ENCODE data around the gene C16orf87.
"Not testable (repeated sequence)": the region's sequence is repeated elsewhere in the genome, so short reads cannot be mapped to it uniquely, and the experiment has no call there.

The C16orf87 gene

DNA sequence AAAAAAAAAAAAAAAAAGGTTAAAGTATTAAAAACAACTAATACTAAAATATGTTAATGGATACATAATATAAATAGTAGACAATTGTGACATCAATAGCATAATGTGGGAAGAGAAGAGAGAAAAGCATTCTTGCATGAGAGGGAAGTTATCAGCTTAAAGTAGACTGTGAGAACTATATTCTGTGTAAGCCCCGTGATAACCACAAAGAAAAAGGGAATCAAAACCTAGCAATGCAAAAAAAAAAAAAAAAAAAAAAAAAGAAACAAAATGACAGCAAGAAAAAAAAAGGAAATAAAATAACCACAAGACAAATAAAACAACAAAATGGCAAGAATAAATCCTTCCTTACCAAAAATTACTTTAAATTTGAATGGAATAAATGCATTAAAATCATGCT lies 43.1 kb downstream of the C16orf87 start:
- DNase-seq (ENCODE audit: low spot score in 2 of 2) (no peak), ATAC-seq (replicated peaks; ENCODE audit: extremely low read depth, poor library complexity, severe bottlenecking) (no peak)
- Mint-ChIP-seq H3K9me3 (peaks cover 9% of the 10 kb centered on the region), H3K4me3 (no peak overlapping the region), H3K4me1 (peaks cover 13% of the 10 kb centered on the region), H3K36me3 (ENCODE audit: insufficient read depth) (no peaks in the 10 kb centered on the region), H3K27me3 (no peaks in the 10 kb centered on the region), H3K27ac (ENCODE audit: low read depth) (no peak overlapping the region)

DNA sequence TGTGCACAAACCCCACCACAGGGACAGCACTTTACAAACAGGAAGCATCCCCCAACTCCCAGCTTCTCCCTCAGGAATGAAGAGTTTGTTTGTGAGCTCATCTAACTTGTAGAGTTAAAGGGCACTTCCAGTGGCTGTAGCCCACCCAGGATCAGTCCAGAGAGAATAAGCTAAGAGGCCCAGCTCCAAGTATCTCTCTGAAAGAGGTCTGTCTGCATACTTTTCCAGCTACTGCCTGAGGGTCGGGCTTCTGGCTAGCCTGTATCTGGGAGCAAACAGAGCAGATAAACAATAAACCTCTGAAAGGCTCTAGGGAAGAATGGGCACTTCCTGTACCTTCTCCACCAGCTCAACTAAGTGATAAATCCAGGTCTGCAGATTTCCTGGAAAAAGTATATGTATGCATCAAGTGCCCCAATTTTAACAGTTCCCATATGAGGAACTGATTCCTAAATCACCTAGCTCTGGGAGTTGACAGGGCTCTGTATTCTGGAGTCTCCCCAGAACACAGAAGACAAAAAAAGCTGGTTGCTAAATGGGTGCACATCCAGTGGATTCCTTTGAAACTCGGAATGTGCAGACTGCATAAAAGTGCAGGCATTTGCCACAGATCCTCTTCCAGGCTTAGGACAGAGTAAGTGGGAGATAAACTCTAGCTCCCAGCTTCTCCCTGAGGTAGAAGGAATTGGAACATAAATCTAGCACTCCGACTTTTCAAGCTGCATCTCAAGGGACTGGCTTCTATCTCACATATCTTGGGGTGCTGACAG lies 45.7 kb downstream of the C16orf87 start:
- peaks cover 8% of the 10 kb centered on the region for H3K4me1 Mint-ChIP-seq
- DNase-seq (ENCODE audit: low spot score in 2 of 2) (no peak), ATAC-seq (replicated peaks; ENCODE audit: extremely low read depth, poor library complexity, severe bottlenecking) (no peak)
- H3K9me3 Mint-ChIP-seq: peaks cover 9% of the 10 kb centered on the region
- no peaks in the 10 kb centered on the region for H3K36me3 Mint-ChIP-seq (ENCODE audit: insufficient read depth)
- H3K27me3 Mint-ChIP-seq: peaks cover under 1% of the 10 kb centered on the region
- no peak overlapping the region for H3K27ac Mint-ChIP-seq (ENCODE audit: low read depth)
- no peak overlapping the region for H3K4me3 Mint-ChIP-seq

DNA sequence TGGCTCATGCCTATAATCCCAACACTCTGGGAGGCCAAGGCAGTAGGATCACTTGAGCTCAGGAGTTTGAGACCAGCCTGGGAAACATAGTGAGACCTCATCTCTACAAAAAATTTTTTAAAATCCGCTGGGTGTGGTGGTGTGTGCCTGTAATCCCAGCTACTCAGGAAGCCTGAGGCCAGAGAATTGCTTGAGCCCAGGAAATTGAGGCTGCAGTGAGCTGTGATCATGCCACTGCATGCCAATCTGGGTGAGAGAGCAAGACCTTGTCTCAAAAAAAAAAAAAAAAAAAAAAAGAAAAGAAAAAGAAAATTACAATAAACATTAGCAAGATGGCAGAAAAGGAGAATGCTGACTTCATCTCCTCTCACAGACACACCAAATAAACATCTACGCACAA lies 46.4 kb downstream of the C16orf87 start:
- not testable (repeated sequence) for H3K4me1 Mint-ChIP-seq; ATAC-seq (replicated peaks; ENCODE audit: extremely low read depth, poor library complexity, severe bottlenecking)

GRCh38 chr16:46783800-46784199 lies 47.2 kb downstream of the C16orf87 start:
- ATAC-seq (replicated peaks; ENCODE audit: extremely low read depth, poor library complexity, severe bottlenecking) (no peak), DNase-seq (ENCODE audit: low spot score in 2 of 2) (no peak)
- Mint-ChIP-seq H3K36me3 (ENCODE audit: insufficient read depth) (no peaks in the 10 kb centered on the region), H3K27ac (ENCODE audit: low read depth) (no peak overlapping the region), H3K4me1 (no peaks in the 10 kb centered on the region), H3K9me3 (peaks cover 9% of the 10 kb centered on the region), H3K27me3 (peaks cover 15% of the 10 kb centered on the region), H3K4me3 (no peak overlapping the region)

More for the DNA sequence above, 46.4 kb downstream of the C16orf87 start:
- not testable (repeated sequence) for H3K27ac Mint-ChIP-seq (ENCODE audit: low read depth); H3K4me3 Mint-ChIP-seq; H3K9me3 Mint-ChIP-seq; DNase-seq (ENCODE audit: low spot score in 2 of 2); H3K27me3 Mint-ChIP-seq; H3K36me3 Mint-ChIP-seq (ENCODE audit: insufficient read depth)

GRCh38 chr16:46782320-46782719 lies 48.7 kb downstream of the C16orf87 start:
- peaks cover 9% of the 10 kb centered on the region for H3K9me3 Mint-ChIP-seq
- no peak overlapping the region for H3K27ac Mint-ChIP-seq (ENCODE audit: low read depth)
- no peaks in the 10 kb centered on the region for H3K36me3 Mint-ChIP-seq (ENCODE audit: insufficient read depth)
- no peak overlapping the region for H3K4me3 Mint-ChIP-seq
- ATAC-seq (replicated peaks; ENCODE audit: extremely low read depth, poor library complexity, severe bottlenecking): no peak
- H3K4me1 Mint-ChIP-seq: no peaks in the 10 kb centered on the region
- no peak for DNase-seq (ENCODE audit: low spot score in 2 of 2)
- peaks cover 16% of the 10 kb centered on the region for H3K27me3 Mint-ChIP-seq

DNA sequence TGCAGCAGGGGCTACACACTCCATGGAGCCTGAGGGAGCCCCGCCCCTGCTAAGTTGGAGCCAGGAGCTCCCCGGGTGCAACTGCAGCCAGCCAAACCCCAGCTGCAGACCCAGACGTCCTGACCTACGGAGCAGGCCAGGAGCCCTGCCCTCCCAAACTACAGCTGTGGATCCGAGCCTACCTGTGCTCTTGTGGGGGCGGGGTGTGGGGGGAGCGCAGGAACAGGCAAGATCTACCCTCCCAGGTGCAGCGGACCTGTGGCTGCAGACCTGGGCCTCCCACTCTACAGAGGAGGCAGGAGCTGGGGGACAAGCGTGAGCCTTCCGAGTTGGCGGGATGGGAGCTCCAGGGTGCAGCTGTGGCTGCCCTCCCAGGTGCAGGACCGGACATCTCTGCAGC lies 53.2 kb downstream of the C16orf87 start:
- Mint-ChIP-seq H3K27me3 (peaks cover 16% of the 10 kb centered on the region), H3K36me3 (ENCODE audit: insufficient read depth) (no peaks in the 10 kb centered on the region), H3K9me3 (no peaks in the 10 kb centered on the region), H3K4me1 (no peaks in the 10 kb centered on the region), H3K4me3 (no peak overlapping the region), H3K27ac (ENCODE audit: low read depth) (no peak overlapping the region)
- ATAC-seq (replicated peaks; ENCODE audit: extremely low read depth, poor library complexity, severe bottlenecking) (no peak), DNase-seq (ENCODE audit: low spot score in 2 of 2) (no peak)

DNA sequence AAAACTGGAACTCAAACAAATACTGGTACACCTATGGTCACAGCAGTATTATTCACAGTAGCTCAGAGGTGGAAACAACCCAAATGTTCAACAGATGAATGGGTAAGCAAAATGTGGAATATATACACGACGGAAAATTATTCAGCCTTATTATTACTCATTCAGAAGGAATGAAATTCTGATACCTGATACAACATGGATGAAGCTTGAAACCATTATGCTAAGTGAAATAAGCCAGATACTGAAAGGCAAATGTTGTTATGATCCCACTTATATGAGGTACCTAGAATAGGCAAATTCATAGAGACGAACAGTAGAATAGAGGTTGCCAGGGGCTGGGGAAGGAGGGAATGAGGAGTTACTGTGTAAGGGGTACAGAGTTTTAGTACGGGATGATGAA lies 55.8 kb downstream of the C16orf87 start:
- ATAC-seq (replicated peaks; ENCODE audit: extremely low read depth, poor library complexity, severe bottlenecking): no peak
- DNase-seq (ENCODE audit: low spot score in 2 of 2): no peak
- Mint-ChIP-seq H3K9me3 (no peaks in the 10 kb centered on the region), H3K4me1 (no peaks in the 10 kb centered on the region), H3K36me3 (ENCODE audit: insufficient read depth) (no peaks in the 10 kb centered on the region), H3K27ac (ENCODE audit: low read depth) (no peak overlapping the region), H3K27me3 (peaks cover 15% of the 10 kb centered on the region), H3K4me3 (no peak overlapping the region)

DNA sequence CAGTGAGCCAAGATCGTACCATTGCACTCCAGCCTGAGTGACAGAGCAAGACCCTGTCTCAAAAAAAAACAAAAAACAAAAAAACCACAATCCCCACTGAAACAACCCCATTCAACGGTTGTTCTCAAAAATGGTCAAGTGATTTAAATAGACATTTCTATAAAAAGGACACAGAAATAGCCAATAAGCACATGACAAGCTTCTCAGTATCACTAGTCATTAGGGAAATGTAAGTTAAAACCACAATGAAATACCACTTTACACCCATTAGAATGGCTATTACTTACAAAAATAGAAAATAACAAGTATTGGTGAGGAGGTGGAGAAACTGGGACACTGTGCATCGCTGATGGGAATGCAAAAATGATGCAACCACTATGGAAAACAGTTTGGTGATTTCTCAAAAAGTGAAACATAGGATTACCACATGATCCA lies 56.2 kb downstream of the C16orf87 start:
- no peak for ATAC-seq (replicated peaks; ENCODE audit: extremely low read depth, poor library complexity, severe bottlenecking)

DNA sequence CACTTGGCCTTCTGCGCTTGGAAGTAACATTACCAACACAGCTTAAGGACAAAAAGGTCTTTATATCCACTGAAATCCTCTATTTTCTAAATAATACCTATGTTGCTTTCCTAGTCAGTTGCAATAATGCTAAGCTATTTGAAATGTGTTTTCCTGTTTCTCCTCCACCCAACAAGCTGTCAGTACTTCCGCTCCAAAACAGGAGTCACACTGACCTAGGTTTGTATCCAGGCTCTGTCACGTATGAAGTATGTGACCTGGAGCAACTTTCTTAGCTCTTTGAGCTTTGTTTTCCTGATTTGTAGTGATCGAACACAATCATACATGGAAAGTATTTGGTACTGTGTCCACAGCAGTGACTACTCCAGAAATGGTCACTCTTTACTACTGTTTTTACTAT lies 58.5 kb downstream of the C16orf87 start:
- Mint-ChIP-seq H3K27me3 (no peaks in the 10 kb centered on the region), H3K9me3 (no peaks in the 10 kb centered on the region), H3K4me1 (no peaks in the 10 kb centered on the region), H3K36me3 (ENCODE audit: insufficient read depth) (no peaks in the 10 kb centered on the region), H3K27ac (ENCODE audit: low read depth) (no peak overlapping the region), H3K4me3 (no peak overlapping the region)
- DNase-seq (ENCODE audit: low spot score in 2 of 2) (no peak), ATAC-seq (replicated peaks; ENCODE audit: extremely low read depth, poor library complexity, severe bottlenecking) (no peak)

More for the DNA sequence above, 56.2 kb downstream of the C16orf87 start:
- Mint-ChIP-seq H3K36me3 (ENCODE audit: insufficient read depth) (no peaks in the 10 kb centered on the region), H3K27me3 (peaks cover 11% of the 10 kb centered on the region), H3K27ac (ENCODE audit: low read depth) (no peak overlapping the region), H3K4me3 (no peak overlapping the region), H3K9me3 (no peaks in the 10 kb centered on the region), H3K4me1 (no peaks in the 10 kb centered on the region)
- no peak for DNase-seq (ENCODE audit: low spot score in 2 of 2)

- H3K4me1 Mint-ChIP-seq: peaks cover 5% of the 10 kb centered on the region
- peaks cover 6% of the 10 kb centered on the region for H3K27me3 Mint-ChIP-seq
- H3K4me3 Mint-ChIP-seq: no peak overlapping the region
- no peaks in the 10 kb centered on the region for H3K36me3 Mint-ChIP-seq (ENCODE audit: insufficient read depth)
- no peak for DNase-seq (ENCODE audit: low spot score in 2 of 2)
- no peak overlapping the region for H3K27ac Mint-ChIP-seq (ENCODE audit: low read depth)
- H3K9me3 Mint-ChIP-seq: no peaks in the 10 kb centered on the region
- ATAC-seq (replicated peaks; ENCODE audit: extremely low read depth, poor library complexity, severe bottlenecking): no peak
Measured at GRCh38 chr16:46768809-46769208, 62.2 kb downstream of the C16orf87 start.

GRCh38 chr16:46765050-46765449 lies 65.9 kb downstream of the C16orf87 start:
- Mint-ChIP-seq H3K27ac (ENCODE audit: low read depth) (no peak overlapping the region), H3K36me3 (ENCODE audit: insufficient read depth) (no peaks in the 10 kb centered on the region), H3K27me3 (peaks cover 13% of the 10 kb centered on the region), H3K4me3 (no peak overlapping the region), H3K9me3 (no peaks in the 10 kb centered on the region), H3K4me1 (peaks cover 5% of the 10 kb centered on the region)
- ATAC-seq (replicated peaks; ENCODE audit: extremely low read depth, poor library complexity, severe bottlenecking) (no peak), DNase-seq (ENCODE audit: low spot score in 2 of 2) (no peak)

GRCh38 chr16:46763147-46763546 lies 67.8 kb downstream of the C16orf87 start:
- Mint-ChIP-seq H3K4me3 (no peak overlapping the region), H3K36me3 (ENCODE audit: insufficient read depth) (no peaks in the 10 kb centered on the region), H3K4me1 (peaks cover 5% of the 10 kb centered on the region), H3K9me3 (no peaks in the 10 kb centered on the region), H3K27ac (ENCODE audit: low read depth) (no peak overlapping the region), H3K27me3 (peaks cover 21% of the 10 kb centered on the region)
- ATAC-seq (replicated peaks; ENCODE audit: extremely low read depth, poor library complexity, severe bottlenecking) (no peak), DNase-seq (ENCODE audit: low spot score in 2 of 2) (no peak)

GRCh38 chr16:46762583-46762982 lies 68.4 kb downstream of the C16orf87 start:
- Mint-ChIP-seq H3K27ac (ENCODE audit: low read depth) (no peak overlapping the region), H3K9me3 (no peaks in the 10 kb centered on the region), H3K27me3 (peaks cover 25% of the 10 kb centered on the region), H3K4me1 (peaks cover 5% of the 10 kb centered on the region), H3K4me3 (no peak overlapping the region), H3K36me3 (ENCODE audit: insufficient read depth) (no peaks in the 10 kb centered on the region)
- no peak for ATAC-seq (replicated peaks; ENCODE audit: extremely low read depth, poor library complexity, severe bottlenecking)
- no peak for DNase-seq (ENCODE audit: low spot score in 2 of 2)
